GM23338 (cell line): ENCODE measurements around the gene NPC1L1. TPM values are rescaled to one million over a fixed set of nuclear protein-coding genes. Genes with fewer than 3 reads are reported as not detected.

ENCODE experiments used
- ATAC-seq: fragments of 200-7000 bp; cut with Tn5 transposase; 3 replicates; pipeline ENCODE4 v1.9.1; 2020
- DNase-seq: peaks from one replicate; pipeline ENCODE4 v3.0.0-alpha.2; 2015; ENCODE audit warnings: low spot score
- H2AFZ ChIP-seq: fragments of 200-600 bp; sonication (generic); 2 replicates; pipeline ENCODE4 v1.8.0; 2016; ENCODE audit warnings: antibody characterized with exemption, mild to moderate bottlenecking, moderate library complexity
- H3F3A ChIP-seq: fragments of 200-600 bp; sonication (generic); replicated peaks from 2 replicates; pipeline ENCODE4 v1.8.0; 2017; ENCODE audit warnings: antibody characterized with exemption, mixed run types, low read depth
- H3K27ac ChIP-seq: fragments of 200-600 bp; sonication (generic); 2 replicates; pipeline ENCODE4 v1.6.1; 2016; ENCODE audit warnings: low read depth
- H3K27me3 ChIP-seq: fragments of 200-600 bp; sonication (generic); 2 replicates; pipeline ENCODE4 v1.8.0; 2016; ENCODE audit warnings: mild to moderate bottlenecking, mixed run types, moderate library complexity; ENCODE audit not compliant: insufficient read depth
- H3K36me3 ChIP-seq: fragments of 200-600 bp; sonication (generic); 2 replicates; pipeline ENCODE4 v1.8.0; 2016; ENCODE audit warnings: mild to moderate bottlenecking; ENCODE audit not compliant: insufficient read depth
- H3K4me1 ChIP-seq: fragments of 200-600 bp; sonication (generic); 2 replicates; pipeline ENCODE4 v1.8.0; 2016; ENCODE audit warnings: mild to moderate bottlenecking, moderate library complexity; ENCODE audit not compliant: insufficient read depth
- H3K4me2 ChIP-seq: fragments of 200-600 bp; sonication (generic); 2 replicates; pipeline ENCODE4 v1.7.1; 2017; ENCODE audit warnings: mixed run types
- H3K4me3 ChIP-seq: fragments of 200-600 bp; sonication (generic); 2 replicates; pipeline ENCODE4 v1.6.1; 2016; ENCODE audit warnings: mixed run types
- H3K79me2 ChIP-seq: fragments of 200-600 bp; sonication (generic); replicated peaks from 2 replicates; pipeline ENCODE4 v1.8.0; 2017; ENCODE audit warnings: mild to moderate bottlenecking; ENCODE audit not compliant: insufficient read depth
- H3K9me2 ChIP-seq: fragments of 200-600 bp; sonication (generic); 2 replicates; pipeline ENCODE4 v1.8.0; 2017; ENCODE audit not compliant: insufficient read depth
- H4K20me1 ChIP-seq: fragments of 200-600 bp; sonication (generic); replicated peaks from 2 replicates; pipeline ENCODE4 v1.8.0; 2017; ENCODE audit warnings: mild to moderate bottlenecking; ENCODE audit not compliant: insufficient read depth
- H3K27ac Mint-ChIP-seq: 2 replicates; pipeline ENCODE4 v1.8.0; 2020; ENCODE audit warnings: inconsistent platforms, mild to moderate bottlenecking, moderate library complexity, mixed read lengths
- H3K27me3 Mint-ChIP-seq: 3 replicates; pipeline ENCODE4 v1.8.0; 2022; ENCODE audit warnings: low read depth, mild to moderate bottlenecking, moderate library complexity, mixed read lengths, inconsistent platforms; ENCODE audit not compliant: insufficient read depth, poor library complexity
- H3K36me3 Mint-ChIP-seq: 3 replicates; pipeline ENCODE4 v1.8.0; 2021; ENCODE audit warnings: low read depth, mild to moderate bottlenecking, inconsistent platforms, moderate library complexity, mixed read lengths
- H3K4me1 Mint-ChIP-seq: 3 replicates; pipeline ENCODE4 v1.8.0; 2020; ENCODE audit warnings: mild to moderate bottlenecking, inconsistent platforms, mixed read lengths
- H3K4me3 Mint-ChIP-seq: 3 replicates; pipeline ENCODE4 v1.8.0; 2021; ENCODE audit warnings: moderate library complexity, mild to moderate bottlenecking, inconsistent platforms, mixed read lengths
- H3K9me3 Mint-ChIP-seq: 3 replicates; pipeline ENCODE4 v1.8.0; 2020; ENCODE audit warnings: moderate library complexity, mild to moderate bottlenecking, inconsistent platforms, mixed read lengths
- CREB1 ChIP-seq: fragments of 250-450 bp; sonication (Bioruptor Pico); IDR thresholded peaks from 2 replicates; pipeline ENCODE4 v1.5.0; 2020; ENCODE audit warnings: low read depth, mild to moderate bottlenecking, moderate library complexity
- ETS1 ChIP-seq: IDR thresholded peaks from 2 replicates; pipeline ENCODE4 v1.6.1; 2016; ENCODE audit warnings: antibody characterized with exemption
- EZH2 ChIP-seq: fragments of 200-600 bp; sonication (generic); IDR thresholded peaks from one replicate; pipeline ENCODE4 v1.8.0; 2017; ENCODE audit warnings: antibody characterized with exemption, mild to moderate bottlenecking, low read depth; ENCODE audit not compliant: unreplicated experiment
- EZH2phosphoT487 ChIP-seq: fragments of 200-600 bp; sonication (generic); IDR thresholded peaks from one replicate; pipeline ENCODE4 v1.8.1; 2018; ENCODE audit warnings: antibody characterized with exemption; ENCODE audit not compliant: unreplicated experiment
- JUNB ChIP-seq: IDR thresholded peaks from one replicate; pipeline ENCODE4 v1.6.1; 2016; ENCODE audit warnings: antibody characterized with exemption; ENCODE audit not compliant: unreplicated experiment
- NANOG ChIP-seq: IDR thresholded peaks from 2 replicates; pipeline ENCODE4 v1.6.1; 2016; ENCODE audit warnings: antibody characterized with exemption, borderline replicate concordance
- POLR2AphosphoS5 ChIP-seq: IDR thresholded peaks from 2 replicates; pipeline ENCODE4 v1.6.1; 2016; ENCODE audit warnings: antibody characterized with exemption, low read depth
- STAT1 ChIP-seq: IDR thresholded peaks from one replicate; pipeline ENCODE4 v1.6.1; 2016; ENCODE audit warnings: antibody characterized with exemption; ENCODE audit not compliant: unreplicated experiment
- ZNF114 ChIP-seq: fragments of 250-450 bp; sonication (Bioruptor Pico); IDR thresholded peaks from 2 replicates; pipeline ENCODE4 v1.5.0; 2020; ENCODE audit warnings: mild to moderate bottlenecking, moderate library complexity
- ZNF331 ChIP-seq: fragments of 250-450 bp; sonication (Bioruptor Pico); IDR thresholded peaks from 2 replicates; pipeline ENCODE4 v1.5.0; 2020; ENCODE audit warnings: low read depth, mild to moderate bottlenecking, moderate library complexity
- polyA plus RNA-seq: library from polyadenylated mRNA; unstranded; fragments of >200 nt; fragmentation: Nextera tagmentation; extraction: Ambion mirVana; gene quantifications from 2 replicates; pipeline ENCODE4 v1.2.1, GENCODE V29; 2016
- total RNA-seq: library from RNA; depleted of rRNA; stranded (reverse); fragments of >200 nt; shearing (Covaris generic); gene quantifications from 2 replicates; pipeline ENCODE4 v1.2.3, GENCODE V29; 2014
- TF ChIP-seq, protein P1 (sequence below): IDR thresholded peaks from one replicate; pipeline ENCODE4 v1.6.1; 2018; ENCODE audit warnings: antibody characterized with exemption; ENCODE audit not compliant: unreplicated experiment
- TF ChIP-seq, protein P2 (sequence below), 2 experiments: fragments of 200-600 bp in 1 of 2; sonication (generic) in 1 of 2; conservative IDR thresholded peaks; 2 replicates each; pipeline versions ENCODE4 v1.5.1 to v1.6.1; 2016 to 2017; ENCODE audit warnings: antibody characterized with exemption in 2 of 2, low read depth in 2 of 2, mild to moderate bottlenecking in 2 of 2, moderate library complexity in 1 of 2

The NPC1L1 gene
- total and polyA plus RNA-seq, 2 experiments from 2014 or later = 0.03 TPM; not detected in 1

DNA sequence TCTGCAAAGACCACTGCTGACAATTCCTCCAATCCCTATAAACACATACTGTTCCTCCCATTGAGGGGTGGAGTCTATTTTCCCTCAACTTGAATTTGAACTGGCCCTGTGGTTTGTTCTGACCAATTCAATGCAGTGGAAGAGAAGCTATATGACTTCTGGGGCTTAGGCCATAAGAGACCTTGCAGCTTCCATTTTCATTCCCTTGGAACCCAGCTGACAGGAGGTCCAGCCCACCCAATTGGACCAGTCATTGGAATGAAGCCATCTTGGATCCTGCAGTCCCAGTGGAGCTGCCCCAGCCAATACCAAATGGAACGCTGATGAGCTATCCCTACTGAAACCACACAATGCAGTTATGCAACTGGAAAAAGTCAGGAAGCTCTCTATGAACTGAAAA, 49.8 kb upstream of the NPC1L1 start (continued):
- TF ChIP-seq, protein P1, sequence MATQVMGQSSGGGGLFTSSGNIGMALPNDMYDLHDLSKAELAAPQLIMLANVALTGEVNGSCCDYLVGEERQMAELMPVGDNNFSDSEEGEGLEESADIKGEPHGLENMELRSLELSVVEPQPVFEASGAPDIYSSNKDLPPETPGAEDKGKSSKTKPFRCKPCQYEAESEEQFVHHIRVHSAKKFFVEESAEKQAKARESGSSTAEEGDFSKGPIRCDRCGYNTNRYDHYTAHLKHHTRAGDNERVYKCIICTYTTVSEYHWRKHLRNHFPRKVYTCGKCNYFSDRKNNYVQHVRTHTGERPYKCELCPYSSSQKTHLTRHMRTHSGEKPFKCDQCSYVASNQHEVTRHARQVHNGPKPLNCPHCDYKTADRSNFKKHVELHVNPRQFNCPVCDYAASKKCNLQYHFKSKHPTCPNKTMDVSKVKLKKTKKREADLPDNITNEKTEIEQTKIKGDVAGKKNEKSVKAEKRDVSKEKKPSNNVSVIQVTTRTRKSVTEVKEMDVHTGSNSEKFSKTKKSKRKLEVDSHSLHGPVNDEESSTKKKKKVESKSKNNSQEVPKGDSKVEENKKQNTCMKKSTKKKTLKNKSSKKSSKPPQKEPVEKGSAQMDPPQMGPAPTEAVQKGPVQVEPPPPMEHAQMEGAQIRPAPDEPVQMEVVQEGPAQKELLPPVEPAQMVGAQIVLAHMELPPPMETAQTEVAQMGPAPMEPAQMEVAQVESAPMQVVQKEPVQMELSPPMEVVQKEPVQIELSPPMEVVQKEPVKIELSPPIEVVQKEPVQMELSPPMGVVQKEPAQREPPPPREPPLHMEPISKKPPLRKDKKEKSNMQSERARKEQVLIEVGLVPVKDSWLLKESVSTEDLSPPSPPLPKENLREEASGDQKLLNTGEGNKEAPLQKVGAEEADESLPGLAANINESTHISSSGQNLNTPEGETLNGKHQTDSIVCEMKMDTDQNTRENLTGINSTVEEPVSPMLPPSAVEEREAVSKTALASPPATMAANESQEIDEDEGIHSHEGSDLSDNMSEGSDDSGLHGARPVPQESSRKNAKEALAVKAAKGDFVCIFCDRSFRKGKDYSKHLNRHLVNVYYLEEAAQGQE = no peak
- no peak for TF ChIP-seq EZH2phosphoT487
- TF ChIP-seq ZNF114 (CRISPR knock-in tag) = no peak
- TF ChIP-seq NANOG = no peak
- TF ChIP-seq ZNF331 (CRISPR knock-in tag) = no peak
- no peak for TF ChIP-seq EZH2
- TF ChIP-seq ETS1 = no peak
- no peak for TF ChIP-seq JUNB
- TF ChIP-seq CREB1 (CRISPR knock-in tag) = no peak
- TF ChIP-seq STAT1 = no peak
- TF ChIP-seq, protein P2, sequence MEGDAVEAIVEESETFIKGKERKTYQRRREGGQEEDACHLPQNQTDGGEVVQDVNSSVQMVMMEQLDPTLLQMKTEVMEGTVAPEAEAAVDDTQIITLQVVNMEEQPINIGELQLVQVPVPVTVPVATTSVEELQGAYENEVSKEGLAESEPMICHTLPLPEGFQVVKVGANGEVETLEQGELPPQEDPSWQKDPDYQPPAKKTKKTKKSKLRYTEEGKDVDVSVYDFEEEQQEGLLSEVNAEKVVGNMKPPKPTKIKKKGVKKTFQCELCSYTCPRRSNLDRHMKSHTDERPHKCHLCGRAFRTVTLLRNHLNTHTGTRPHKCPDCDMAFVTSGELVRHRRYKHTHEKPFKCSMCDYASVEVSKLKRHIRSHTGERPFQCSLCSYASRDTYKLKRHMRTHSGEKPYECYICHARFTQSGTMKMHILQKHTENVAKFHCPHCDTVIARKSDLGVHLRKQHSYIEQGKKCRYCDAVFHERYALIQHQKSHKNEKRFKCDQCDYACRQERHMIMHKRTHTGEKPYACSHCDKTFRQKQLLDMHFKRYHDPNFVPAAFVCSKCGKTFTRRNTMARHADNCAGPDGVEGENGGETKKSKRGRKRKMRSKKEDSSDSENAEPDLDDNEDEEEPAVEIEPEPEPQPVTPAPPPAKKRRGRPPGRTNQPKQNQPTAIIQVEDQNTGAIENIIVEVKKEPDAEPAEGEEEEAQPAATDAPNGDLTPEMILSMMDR (conservative IDR thresholded peaks at IDR 0.05; ENCODE audit: low read depth in 2 of 2) = no peak
- TF ChIP-seq POLR2AphosphoS5 = no peak

GRCh38 chr7:44587843-44588711, 46.9 kb upstream of the NPC1L1 start:
- no peaks in the 10 kb centered on the region for H3K27me3 ChIP-seq
- no peak overlapping the region for H3K4me2 ChIP-seq

More at GRCh38 chr7:44587843-44588711, 46.9 kb upstream of the NPC1L1 start:
- TF ChIP-seq, protein P2 (conservative IDR thresholded peaks at IDR 0.05; ENCODE audit: low read depth in 2 of 2) = peak; percentile 51 to 75; a peak in 3 of 4 replicates
- TF ChIP-seq CREB1 (CRISPR knock-in tag) = no peak
- no peak overlapping the region for H3K27ac ChIP-seq
- no peaks in the 10 kb centered on the region; the same call in 2 of the 3 replicates for H3K4me1 Mint-ChIP-seq
- peaks cover under 1% of the 10 kb centered on the region for H3K27me3 Mint-ChIP-seq
- H3K9me2 ChIP-seq = no peaks in the 10 kb centered on the region
- H3F3A ChIP-seq = no peaks in the 10 kb centered on the region
- no peaks in the 10 kb centered on the region for H3K36me3 ChIP-seq
- no peak overlapping the region for H3K27ac Mint-ChIP-seq
- no peaks in the 10 kb centered on the region for H3K36me3 Mint-ChIP-seq
- no peak overlapping the region for H2AFZ ChIP-seq
- peak; percentile 29 for DNase-seq
- no peaks in the 10 kb centered on the region for H3K79me2 ChIP-seq
- no peak for ATAC-seq
- H3K4me1 ChIP-seq = no peaks in the 10 kb centered on the region
- no peaks in the 10 kb centered on the region for H3K9me3 Mint-ChIP-seq
- no peak overlapping the region for H3K4me3 Mint-ChIP-seq
- H4K20me1 ChIP-seq = no peaks in the 10 kb centered on the region
- no peak overlapping the region for H3K4me3 ChIP-seq
